Fibroblast of the aortic adventitia (primary cell): ENCODE measurements around the gene POLA2. TPM values are rescaled to one million over a fixed set of nuclear protein-coding genes. Genes with fewer than 3 reads are reported as not detected.

Experiments
- DNase-seq: peaks from one replicate; pipeline ENCODE4 v3.0.0-alpha.2; 2010; ENCODE audit warnings: low read depth
- H3K4me3 ChIP-seq: 2 replicates; pipeline ENCODE4 v1.5.1; 2011; ENCODE audit warnings: low read depth, mild to moderate bottlenecking, control low read depth, low read length, moderate library complexity
- CTCF ChIP-seq: IDR thresholded peaks from 2 replicates; pipeline ENCODE4 v1.5.1; 2011; ENCODE audit warnings: mild to moderate bottlenecking, low read length, control low read depth, inconsistent platforms; ENCODE audit not compliant: insufficient read depth
- total RNA-seq: library from RNA; depleted of rRNA; stranded (reverse); fragments of >200 nt; gene quantifications from 2 replicates; pipeline ENCODE4 v1.2.3, GENCODE V29; 2012; ENCODE audit warnings: low replicate concordance

The POLA2 gene
- total RNA-seq, 1 donor = 32.4 TPM

- peak overlapping the region; percentile 87 for H3K4me3 ChIP-seq
- no peak for TF ChIP-seq CTCF
- no peak for DNase-seq
Observed at GRCh38 chr11:65334696-65335295, 73.0 kb downstream of the POLA2 start.

- TF ChIP-seq CTCF = no peak
- no peak overlapping the region for H3K4me3 ChIP-seq
- no peak for DNase-seq
Observed at GRCh38 chr11:65338676-65339075, 76.9 kb downstream of the POLA2 start.

GRCh38 chr11:65340226-65340625 lies 78.5 kb downstream of the POLA2 start:
- no peak for TF ChIP-seq CTCF
- no peak overlapping the region for H3K4me3 ChIP-seq
- DNase-seq = no peak

GRCh38 chr11:65341856-65342255 lies 80.1 kb downstream of the POLA2 start:
- no peak overlapping the region for H3K4me3 ChIP-seq
- no peak for TF ChIP-seq CTCF
- DNase-seq = no peak

Other genes with a start within 250 kb of the POLA2 start
- gene ARL2, start 247.8 kb upstream of the POLA2 start, total RNA-seq = 14.9 and 97.9 TPM in 2 replicates
- gene SNX15, start 234.5 kb upstream of the POLA2 start, total RNA-seq = 11.1 and 17.4 TPM in 2 replicates
- gene SAC3D1, start 220.8 kb upstream of the POLA2 start, total RNA-seq = 13.0 and 19.1 TPM in 2 replicates
- gene NAALADL1, start 203.4 kb upstream of the POLA2 start, total RNA-seq = 9.7 and 11.5 TPM in 2 replicates
- 2.5 and 19.3 TPM in 2 replicates for gene CDCA5, start 177.9 kb upstream of the POLA2 start, total RNA-seq
- 9.6 and 42.5 TPM in 2 replicates for gene ZFPL1, start 177.7 kb upstream of the POLA2 start, total RNA-seq
- 211 and 336 TPM in 2 replicates for gene VPS51, start 165.7 kb upstream of the POLA2 start, total RNA-seq
- gene TM7SF2, start 150.1 kb upstream of the POLA2 start, total RNA-seq = 9.2 and 10.0 TPM in 2 replicates
- 9.9 and 30.4 TPM in 2 replicates for gene ZNHIT2, start 144.3 kb upstream of the POLA2 start, total RNA-seq
- gene FAU, start 139.8 kb upstream of the POLA2 start, total RNA-seq = 239 and 640 TPM in 2 replicates
- 24.2 and 34.7 TPM in 2 replicates for gene MRPL49, start 139.6 kb upstream of the POLA2 start, total RNA-seq
- gene SYVN1, start 127.4 kb upstream of the POLA2 start, total RNA-seq = 10.4 and 24.3 TPM in 2 replicates
- not detected in 2 replicates for gene SPDYC, start 91.7 kb upstream of the POLA2 start, total RNA-seq
- 43.2 and 164 TPM in 2 replicates for gene CAPN1, start 80.0 kb upstream of the POLA2 start, total RNA-seq
- 4.7 and 28.0 TPM in 2 replicates for gene CDC42EP2, start 52.9 kb downstream of the POLA2 start, total RNA-seq
- 46.4 and 75.9 TPM in 2 replicates for gene DPF2, start 71.9 kb downstream of the POLA2 start, total RNA-seq
- gene TIGD3, start 92.8 kb downstream of the POLA2 start, total RNA-seq = 0.27 TPM in 1 of 2 replicates, not detected in the other
- 0.41 and 5.8 TPM in 2 replicates for gene SLC25A45, start 120.7 kb downstream of the POLA2 start, total RNA-seq
- 42.7 and 172 TPM in 2 replicates for gene FRMD8, start 124.7 kb downstream of the POLA2 start, total RNA-seq
- gene NEAT1, start 160.8 kb downstream of the POLA2 start, total RNA-seq = 527 and 883 TPM in 2 replicates
- gene MALAT1, start 237.1 kb downstream of the POLA2 start, total RNA-seq = 10,787 and 27,374 TPM in 2 replicates